SU-DHL-6 (cell line): ENCODE measurements around the gene VSX2.

Experiments
- CTCF ChIP-seq: fragments of 200-600 bp; sonication (generic); IDR thresholded peaks from one replicate; pipeline ENCODE4 v1.5.1; 2017; ENCODE audit warnings: antibody characterized with exemption, mild to moderate bottlenecking, low read length, moderate library complexity; ENCODE audit not compliant: insufficient read depth, poor library complexity, severe bottlenecking
- EZH2phosphoT487 ChIP-seq: fragments of 200-600 bp; sonication (generic), shearing (Covaris generic); conservative IDR thresholded peaks from 2 replicates; pipeline ENCODE4 v1.6.1; 2018; ENCODE audit warnings: mild to moderate bottlenecking, antibody characterized with exemption, low read length, moderate library complexity, mixed read lengths

GRCh38 chr14:74220991-74221390 is 18.3 kb upstream of the VSX2 start:
- TF ChIP-seq CTCF: no peak
- TF ChIP-seq EZH2phosphoT487: no peak
